SU-DHL-6 (cell line): ENCODE results near the gene CYSTM1.

Experiments
- H2AFZ ChIP-seq: fragments of 200-600 bp; sonication (generic); 2 replicates; pipeline ENCODE4 v1.6.1; 2014; ENCODE audit warnings: low read depth, mild to moderate bottlenecking, moderate library complexity, mixed read lengths, antibody characterized with exemption, low read length; ENCODE audit not compliant: severe bottlenecking
- H3F3A ChIP-seq: fragments of 200-600 bp; shearing (Covaris generic); 2 replicates; pipeline ENCODE4 v1.6.0; 2016; ENCODE audit warnings: antibody characterized with exemption, mild to moderate bottlenecking; ENCODE audit not compliant: insufficient read depth
- H3K27ac ChIP-seq: fragments of 200-600 bp; sonication (generic); 2 replicates; pipeline ENCODE4 v1.5.1; 2016; ENCODE audit warnings: low read depth, mild to moderate bottlenecking, low read length, moderate library complexity, mixed read lengths
- H3K27me3 ChIP-seq: fragments of 200-600 bp; sonication (generic), shearing (Covaris generic); 2 replicates; pipeline ENCODE4 v1.6.0; 2014; ENCODE audit warnings: mild to moderate bottlenecking, low read length
- H3K36me3 ChIP-seq: fragments of 200-600 bp; sonication (generic); 2 replicates; pipeline ENCODE4 v1.6.1; 2014; ENCODE audit warnings: mild to moderate bottlenecking, low read length, mixed read lengths
- H3K4me2 ChIP-seq: fragments of 300-600, 200-600 bp; shearing (Covaris generic), sonication (generic); 2 replicates; pipeline ENCODE4 v1.6.0; 2014; ENCODE audit warnings: low read length, low read depth, mild to moderate bottlenecking; ENCODE audit not compliant: poor library complexity, severe bottlenecking
- H3K4me3 ChIP-seq: fragments of 200-600 bp; sonication (generic); 2 replicates; pipeline ENCODE4 v1.5.1; 2014; ENCODE audit warnings: antibody characterized with exemption, low read length, mild to moderate bottlenecking, mixed read lengths; ENCODE audit not compliant: insufficient read depth, poor library complexity, severe bottlenecking
- H3K79me2 ChIP-seq: fragments of 200-600 bp; sonication (generic); 2 replicates; pipeline ENCODE4 v1.6.1; 2014; ENCODE audit warnings: mild to moderate bottlenecking, low read length, moderate library complexity; ENCODE audit not compliant: insufficient read depth
- H3K9ac ChIP-seq: fragments of 200-600 bp; sonication (generic); 2 replicates; pipeline ENCODE4 v1.7.0; 2014; ENCODE audit warnings: mild to moderate bottlenecking, low read length
- H3K9me2 ChIP-seq: fragments of 200-600 bp; sonication (generic); replicated peaks from 2 replicates; pipeline ENCODE4 v1.6.1; 2014; ENCODE audit warnings: low read length; ENCODE audit not compliant: insufficient read depth
- H3K9me3 ChIP-seq: fragments of 200-600 bp; sonication (generic); 2 replicates; pipeline ENCODE4 v1.6.1; 2014; ENCODE audit warnings: low read length, mixed read lengths; ENCODE audit not compliant: insufficient read depth
- H4K20me1 ChIP-seq: fragments of 200-600 bp; sonication (generic); 2 replicates; pipeline ENCODE4 v1.6.1; 2014; ENCODE audit warnings: low read depth, mild to moderate bottlenecking, antibody characterized with exemption, low read length, moderate library complexity, mixed read lengths
- CTCF ChIP-seq: fragments of 200-600 bp; sonication (generic); IDR thresholded peaks from one replicate; pipeline ENCODE4 v1.5.1; 2017; ENCODE audit warnings: antibody characterized with exemption, mild to moderate bottlenecking, low read length, moderate library complexity; ENCODE audit not compliant: insufficient read depth, poor library complexity, severe bottlenecking
- EZH2phosphoT487 ChIP-seq: fragments of 200-600 bp; sonication (generic), shearing (Covaris generic); conservative IDR thresholded peaks from 2 replicates; pipeline ENCODE4 v1.6.1; 2018; ENCODE audit warnings: mild to moderate bottlenecking, antibody characterized with exemption, low read length, moderate library complexity, mixed read lengths

The CYSTM1 gene

GRCh38 chr5:140142856-140143255 lies 32.1 kb upstream of the CYSTM1 start:
- Histone ChIP-seq H4K20me1 (no peaks in the 10 kb centered on the region; the same call in 1 of the 2 replicates), H3K9me2 (no peaks in the 10 kb centered on the region), H3K36me3 (no peaks in the 10 kb centered on the region), H3K9me3 (no peaks in the 10 kb centered on the region), H3K27ac (no peak overlapping the region), H3K9ac (no peak overlapping the region), H2AFZ (no peak overlapping the region), H3K4me3 (no peak overlapping the region), H3F3A (no peaks in the 10 kb centered on the region), H3K27me3 (no peaks in the 10 kb centered on the region), H3K79me2 (no peaks in the 10 kb centered on the region), H3K4me2 (no peak overlapping the region)
- TF ChIP-seq EZH2phosphoT487 (no peak), CTCF (no peak)

GRCh38 chr5:140143521-140144258 lies 31.3 kb upstream of the CYSTM1 start:
- no peaks in the 10 kb centered on the region for H3K9me3 ChIP-seq
- H2AFZ ChIP-seq: no peak overlapping the region
- H3K9ac ChIP-seq: no peak overlapping the region
- no peaks in the 10 kb centered on the region for H3K27me3 ChIP-seq
- no peak overlapping the region for H3K27ac ChIP-seq
- no peaks in the 10 kb centered on the region for H3K79me2 ChIP-seq
- TF ChIP-seq CTCF (no peak), EZH2phosphoT487 (no peak)
- no peak overlapping the region for H3K4me2 ChIP-seq
- no peaks in the 10 kb centered on the region; the same call in 1 of the 2 replicates for H4K20me1 ChIP-seq
- no peaks in the 10 kb centered on the region for H3K36me3 ChIP-seq
- H3K9me2 ChIP-seq: no peaks in the 10 kb centered on the region
- H3F3A ChIP-seq: no peaks in the 10 kb centered on the region
- H3K4me3 ChIP-seq: no peak overlapping the region

- no peaks in the 10 kb centered on the region for H3K36me3 ChIP-seq
- H3K4me3 ChIP-seq: no peak overlapping the region
- no peak for TF ChIP-seq EZH2phosphoT487
- TF ChIP-seq CTCF: no peak
- H4K20me1 ChIP-seq: no peaks in the 10 kb centered on the region; the same call in 1 of the 2 replicates
- no peaks in the 10 kb centered on the region for H3F3A ChIP-seq
- no peak overlapping the region for H3K9ac ChIP-seq
- H3K79me2 ChIP-seq: no peaks in the 10 kb centered on the region
- H3K9me3 ChIP-seq: no peaks in the 10 kb centered on the region
- no peak overlapping the region for H3K4me2 ChIP-seq
- no peaks in the 10 kb centered on the region for H3K9me2 ChIP-seq
- no peak overlapping the region for H2AFZ ChIP-seq
- H3K27me3 ChIP-seq: no peaks in the 10 kb centered on the region
- no peak overlapping the region for H3K27ac ChIP-seq
These were observed 29.7 kb upstream of the CYSTM1 start for GRCh38 chr5:140145256-140145655.
